PC-9 (cell line): ENCODE results near the gene KRT12. TPM values are rescaled to one million over a fixed set of nuclear protein-coding genes. Genes with fewer than 3 reads are reported as not detected.

Experiments used
- BruUV-seq: library from RNA; stranded (reverse); fragments of 400-500 nt; replicated peaks from 2 replicates; lab custom pipeline; 2021; lab: Mats Ljungman, UMichigan
- CTCF ChIA-PET: fragments of 300-600 bp; sonication (Branson Sonifier 250); formaldehyde crosslinking; loops from one replicate; lab custom pipeline; 2022; ENCODE audit warnings: antibody characterized with exemption; lab: Charles Lee
- POLR2A ChIA-PET: fragments of 300-600 bp; sonication (Branson Sonifier 250); formaldehyde crosslinking; loops from one replicate; lab custom pipeline; 2022; ENCODE audit warnings: antibody characterized with exemption; ENCODE audit not compliant: unreplicated experiment; lab: Charles Lee
- DNase-seq, 2 experiments: peaks; one replicate each; pipeline versions ENCODE4 v3.0.0 to v3.0.0-alpha.2; 2015 to 2022; ENCODE audit warnings: mixed read lengths in 1 of 2
- H2AFZ ChIP-seq: fragments of 200-600 bp; sonication (generic); 2 replicates; pipeline ENCODE4 v1.8.1; 2017; ENCODE audit warnings: antibody characterized with exemption
- H3F3A ChIP-seq: fragments of 200-600 bp; sonication (generic); 2 replicates; pipeline ENCODE4 v1.8.1; 2017; ENCODE audit warnings: antibody characterized with exemption, mild to moderate bottlenecking, low read depth; ENCODE audit not compliant: insufficient read depth
- H3K27ac ChIP-seq: fragments of 200-600 bp; sonication (generic); 2 replicates; pipeline ENCODE4 v1.6.1; 2016; ENCODE audit warnings: mixed run types
- H3K27me3 ChIP-seq: fragments of 200-600 bp; sonication (generic); 2 replicates; pipeline ENCODE4 v1.6.1; 2016; ENCODE audit warnings: low read depth, mixed run types; ENCODE audit not compliant: insufficient read depth
- H3K36me3 ChIP-seq: fragments of 200-600 bp; sonication (generic); 2 replicates; pipeline ENCODE4 v1.6.1; 2016; ENCODE audit warnings: low read depth, mixed run types
- H3K4me1 ChIP-seq: fragments of 200-600 bp; sonication (generic); replicated peaks from 2 replicates; pipeline ENCODE4 v1.6.1; 2016; ENCODE audit warnings: mixed run types; ENCODE audit not compliant: insufficient read depth
- H3K4me2 ChIP-seq: fragments of 200-600 bp; sonication (generic); 2 replicates; pipeline ENCODE4 v1.6.1; 2017; ENCODE audit warnings: mixed run types
- H3K4me3 ChIP-seq: fragments of 200-600 bp; sonication (generic); 2 replicates; pipeline ENCODE4 v1.6.1; 2016; ENCODE audit warnings: mixed run types
- H3K79me2 ChIP-seq: fragments of 200-600 bp; sonication (generic); 2 replicates; pipeline ENCODE4 v1.6.1; 2017; ENCODE audit warnings: low read depth, mixed run types
- H3K9me2 ChIP-seq: fragments of 200-600 bp; sonication (generic); 2 replicates; pipeline ENCODE4 v1.8.1; 2017; ENCODE audit warnings: mild to moderate bottlenecking; ENCODE audit not compliant: insufficient read depth
- H3K9me3 ChIP-seq: fragments of 200-600 bp; sonication (generic); 2 replicates; pipeline ENCODE4 v1.8.1; 2016; ENCODE audit warnings: low read depth; ENCODE audit not compliant: insufficient read depth
- H4K20me1 ChIP-seq: fragments of 200-600 bp; sonication (generic); 2 replicates; pipeline ENCODE4 v1.8.1; 2017; ENCODE audit not compliant: insufficient read depth
- CTCF ChIP-seq: fragments of 200-600 bp; sonication (generic); conservative IDR thresholded peaks from 2 replicates; pipeline ENCODE4 v1.6.1; 2017; ENCODE audit warnings: mixed run types, antibody characterized with exemption, mild to moderate bottlenecking, moderate library complexity
- EZH2 ChIP-seq: fragments of 200-600 bp; sonication (generic); IDR thresholded peaks from 2 replicates; pipeline ENCODE4 v1.8.0; 2017; ENCODE audit warnings: antibody characterized with exemption, low read depth
- intact Hi-C: fragments of 100-400 bp; cut with micrococcal nuclease; formaldehyde crosslinking; loops from one replicate; pipeline ENCODE4 v1.10.0; 2022; ENCODE audit not compliant: unreplicated experiment
- total RNA-seq: library from RNA; stranded (reverse); gene quantifications from 2 replicates; pipeline ENCODE4 v1.2.3, GENCODE V29; 2021

Gene KRT12
- total RNA-seq, 1 experiment from 2014 or later: not detected

GRCh38 chr17:40841246-40841645 is 25.8 kb downstream of the KRT12 start:
- DNase-seq: no peak
- Histone ChIP-seq H3F3A (no peaks in the 10 kb centered on the region), H4K20me1 (no peaks in the 10 kb centered on the region), H3K9me2 (no peaks in the 10 kb centered on the region), H3K9me3 (no peaks in the 10 kb centered on the region), H3K27me3 (no peaks in the 10 kb centered on the region), H2AFZ (no peak overlapping the region), H3K4me3 (no peak overlapping the region), H3K4me1 (no peaks in the 10 kb centered on the region), H3K36me3 (no peaks in the 10 kb centered on the region), H3K4me2 (no peak overlapping the region), H3K79me2 (no peaks in the 10 kb centered on the region), H3K27ac (no peak overlapping the region)
- POLR2A ChIA-PET: no interaction called here
- BruUV-seq: no TSS peak
- intact Hi-C loops: no loop called here
- CTCF ChIA-PET: interaction anchor here (0.6 kb wide), 1 partner anchor 475 kb away, joined by 5 read pairs; no protein-coding TSS in a partner anchor
- TF ChIP-seq EZH2: no peak
- no peak for TF ChIP-seq CTCF

DNA sequence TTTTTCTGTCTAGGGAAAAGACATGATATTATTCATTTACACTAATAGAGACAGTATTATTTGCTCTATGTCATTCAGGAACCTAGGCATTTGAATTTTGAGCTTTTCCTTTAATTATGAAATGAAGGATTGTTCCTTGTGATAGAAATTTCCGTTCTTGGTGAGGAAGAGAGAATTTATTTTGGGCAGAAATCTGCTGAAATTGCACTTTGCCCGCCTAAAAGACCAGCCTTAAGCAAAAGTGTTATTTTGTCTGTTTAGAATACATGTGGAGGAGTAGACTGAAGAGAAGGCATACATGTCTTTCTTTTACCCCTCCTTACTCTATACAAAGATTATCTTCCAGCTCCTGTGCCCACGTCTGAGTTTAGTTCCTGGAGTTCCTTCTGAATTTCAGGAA is 27.8 kb downstream of the KRT12 start:
- Histone ChIP-seq H3K9me2 (no peaks in the 10 kb centered on the region), H3K27ac (no peak overlapping the region), H3K4me3 (no peak overlapping the region), H3K4me2 (no peak overlapping the region), H2AFZ (no peak overlapping the region), H3K79me2 (no peaks in the 10 kb centered on the region), H3K27me3 (no peaks in the 10 kb centered on the region), H3K9me3 (no peaks in the 10 kb centered on the region), H3K36me3 (peaks cover 3% of the 10 kb centered on the region; the same call in 1 of the 2 replicates), H4K20me1 (no peaks in the 10 kb centered on the region), H3K4me1 (no peaks in the 10 kb centered on the region), H3F3A (no peaks in the 10 kb centered on the region)
- ChIA-PET CTCF (no interaction called here), POLR2A (no interaction called here)
- no TSS peak for BruUV-seq
- intact Hi-C loops: no loop called here
- TF ChIP-seq EZH2: no peak
- no peak for TF ChIP-seq CTCF
- DNase-seq: no peak

DNA sequence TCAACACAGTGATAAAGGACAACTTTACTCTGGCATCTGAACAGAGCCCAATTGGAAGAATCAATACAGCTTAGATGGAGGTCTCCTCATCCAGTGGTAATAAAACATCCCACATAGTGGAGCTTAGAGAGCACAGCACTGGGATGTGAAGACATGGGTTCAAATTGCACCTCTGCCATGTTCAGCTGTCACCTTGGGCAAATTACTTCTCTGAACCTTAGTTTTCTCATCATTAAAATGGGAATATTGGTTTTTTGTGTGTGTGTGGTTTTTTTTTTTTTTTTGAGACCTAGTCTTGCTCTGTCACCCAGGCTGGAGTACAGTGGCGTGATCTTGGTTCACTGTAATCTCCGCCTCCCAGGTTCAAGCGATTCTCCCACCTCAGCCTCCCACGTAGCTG is 31.0 kb downstream of the KRT12 start:
- H3K4me1 ChIP-seq: no peaks in the 10 kb centered on the region
- no TSS peak for BruUV-seq
- ChIA-PET POLR2A (no interaction called here), CTCF (no interaction called here)
- 0 out of 2 replicates have a peak, but pooled peaks cover 3% of the 10 kb centered on the region for H3F3A ChIP-seq
- H2AFZ ChIP-seq: no peak overlapping the region
- no peak overlapping the region for H3K4me3 ChIP-seq
- TF ChIP-seq CTCF (no peak), EZH2 (no peak)
- no peaks in the 10 kb centered on the region for H4K20me1 ChIP-seq
- H3K36me3 ChIP-seq: peaks cover 3% of the 10 kb centered on the region; the same call in 1 of the 2 replicates
- H3K9me2 ChIP-seq: no peaks in the 10 kb centered on the region
- no peaks in the 10 kb centered on the region for H3K9me3 ChIP-seq
- intact Hi-C loops: no loop called here
- DNase-seq: no peak
- no peak overlapping the region for H3K27ac ChIP-seq
- no peaks in the 10 kb centered on the region for H3K79me2 ChIP-seq
- no peaks in the 10 kb centered on the region for H3K27me3 ChIP-seq
- no peak overlapping the region for H3K4me2 ChIP-seq
